NCI-H1417 (cell line): ENCODE measurements around the gene AARS1.
"Not testable (repeated sequence)": the region's sequence is repeated elsewhere in the genome, so short reads cannot be mapped to it uniquely, and the experiment has no call there.

Experiments used
- DNase-seq, 3 experiments: peaks; one replicate each; lab custom pipeline; 2025; lab: John Stamatoyannopoulos, UW

AARS1 gene

DNA sequence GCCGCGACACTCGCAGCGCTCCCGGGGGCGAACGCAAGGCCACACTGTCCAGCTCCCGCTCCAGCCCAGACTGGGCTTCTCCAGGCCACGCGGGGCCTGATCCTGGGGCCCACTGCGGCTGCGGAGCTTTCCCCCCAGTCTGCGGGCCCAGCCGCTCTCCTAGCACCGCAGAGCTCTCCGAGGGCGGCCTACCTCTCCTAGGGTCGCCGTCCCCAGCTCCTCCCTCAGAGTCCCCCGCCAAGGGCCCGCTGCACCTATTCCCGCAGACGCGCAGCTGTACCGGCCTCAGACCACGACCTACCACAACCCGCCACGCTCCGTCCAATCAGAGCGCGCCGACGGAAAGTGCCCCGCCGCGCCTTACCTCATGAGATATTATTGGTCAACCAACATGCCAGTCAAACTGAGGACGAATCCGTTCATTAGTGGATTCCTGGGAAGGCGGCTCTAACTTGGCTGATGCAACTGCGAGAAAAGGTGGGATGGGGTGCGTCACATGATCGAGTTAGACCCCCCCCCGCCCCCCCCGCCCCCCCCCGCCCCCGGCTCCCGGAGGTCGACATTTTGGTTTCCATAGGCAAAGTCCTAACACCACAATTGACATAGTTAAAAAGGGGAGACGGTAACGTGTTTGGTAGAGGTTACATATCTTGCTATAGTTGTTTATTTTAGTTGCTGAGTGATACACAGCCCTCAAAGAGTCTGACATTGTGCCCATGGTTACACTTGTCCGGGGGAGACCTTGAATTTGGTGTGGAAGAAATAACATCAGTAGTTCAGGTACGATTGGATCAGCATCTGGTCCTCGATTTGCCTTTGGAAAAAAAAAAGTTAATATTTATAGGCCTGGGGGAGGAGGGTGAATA is at the start of gene AARS1:
Gene AARS1, minus strand, starts transcription at position 278 of the 866 bp plus-strand sequence. CDS start 6,743 bp downstream, outside the sequence.
- DNase-seq, result peak; percentile 97 to 100 (median 98)

DNA sequence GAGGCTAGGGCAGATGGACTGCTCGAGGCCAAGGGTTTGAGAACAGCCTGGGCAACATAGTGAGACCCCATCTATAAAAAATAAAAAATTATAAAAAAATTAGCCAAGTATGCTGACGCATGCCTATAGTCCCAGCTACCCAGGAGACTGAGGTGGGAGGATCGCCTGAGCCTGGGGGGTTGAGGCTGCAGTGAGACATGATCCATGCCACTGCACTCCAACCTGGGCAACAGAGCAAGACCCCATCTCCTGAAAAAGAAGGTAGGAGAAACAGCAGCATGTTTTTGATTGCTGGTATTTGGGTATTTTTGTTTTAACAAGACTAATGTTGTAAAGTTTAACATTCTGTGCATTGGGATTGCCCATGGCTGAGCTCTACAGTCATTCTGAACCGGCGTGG is 48.5 kb upstream of the AARS1 start:
- no peak for DNase-seq

DNA sequence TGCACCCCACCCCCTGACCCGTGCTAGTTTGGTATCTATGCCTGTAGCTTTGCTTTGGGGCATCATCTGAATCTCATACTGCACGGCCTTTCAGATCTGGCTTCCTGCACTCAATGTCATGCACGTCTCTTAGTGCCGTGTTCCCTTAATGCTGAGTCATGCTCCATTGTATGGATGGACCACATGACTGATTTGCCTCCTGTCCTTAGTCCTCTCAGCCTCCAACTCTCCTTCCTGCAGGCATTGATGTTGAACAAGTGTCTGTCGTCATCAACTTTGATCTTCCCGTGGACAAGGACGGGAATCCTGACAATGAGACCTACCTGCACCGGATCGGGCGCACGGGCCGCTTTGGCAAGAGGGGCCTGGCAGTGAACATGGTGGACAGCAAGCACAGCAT is 43.4 kb upstream of the AARS1 start:
- DNase-seq, result not testable (repeated sequence)

DNA sequence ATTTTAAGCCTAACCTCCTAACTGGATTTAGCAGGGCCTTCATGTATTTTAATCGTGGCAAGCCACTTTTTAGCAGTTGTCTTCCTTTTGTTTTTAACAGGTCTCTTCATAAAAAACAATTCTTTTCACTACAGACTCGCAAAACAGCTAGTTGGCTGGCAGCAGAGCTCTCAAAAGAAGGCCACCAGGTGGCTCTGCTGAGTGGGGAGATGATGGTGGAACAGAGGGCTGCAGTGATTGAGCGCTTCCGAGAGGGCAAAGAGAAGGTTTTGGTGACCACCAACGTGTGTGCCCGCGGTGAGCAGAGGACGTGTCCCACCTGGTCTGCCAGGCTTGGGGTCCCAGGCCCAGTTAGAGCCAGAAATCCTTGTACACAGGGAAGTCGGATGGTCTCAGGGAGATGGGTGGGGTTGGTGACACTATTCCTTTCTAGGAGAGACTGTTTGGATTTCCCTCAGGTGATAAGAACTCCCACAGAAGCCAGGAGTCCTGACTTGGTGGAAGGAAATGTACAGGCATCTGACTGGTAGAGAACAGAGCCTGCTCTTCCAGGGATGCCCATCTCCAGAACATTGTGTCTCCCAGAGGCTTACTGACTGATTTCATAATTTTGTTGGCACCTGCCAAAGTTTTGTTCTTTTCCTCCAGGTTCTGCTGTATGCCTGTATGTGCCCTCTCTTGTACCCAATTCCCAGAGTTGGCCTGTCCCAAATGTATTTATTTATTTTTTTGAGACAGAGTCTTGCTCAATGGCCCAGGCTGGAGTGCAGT is 42.5 kb upstream of the AARS1 start:
- peak in 1 of 3 experiments; percentile 11 for DNase-seq

DNA sequence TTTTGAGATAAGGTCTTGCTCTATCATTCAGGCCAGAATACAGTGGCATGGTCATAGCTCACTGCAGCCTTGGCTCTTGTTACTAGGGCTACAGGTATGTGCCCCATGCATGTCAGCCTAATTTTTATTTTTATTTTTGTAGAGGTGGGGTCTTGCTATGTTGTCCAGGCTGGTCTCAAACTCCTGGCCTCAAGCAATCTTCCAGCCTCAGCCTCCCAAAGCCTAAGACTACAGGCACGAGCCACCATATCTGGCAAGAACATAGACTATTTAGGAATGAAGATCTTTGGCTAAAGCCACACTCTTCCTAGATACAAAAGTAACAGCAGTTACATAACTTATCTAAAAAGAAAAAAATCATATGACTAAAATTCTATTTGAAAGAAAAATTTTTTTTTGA is 41.8 kb upstream of the AARS1 start:
- DNase-seq, result no peak

DNA sequence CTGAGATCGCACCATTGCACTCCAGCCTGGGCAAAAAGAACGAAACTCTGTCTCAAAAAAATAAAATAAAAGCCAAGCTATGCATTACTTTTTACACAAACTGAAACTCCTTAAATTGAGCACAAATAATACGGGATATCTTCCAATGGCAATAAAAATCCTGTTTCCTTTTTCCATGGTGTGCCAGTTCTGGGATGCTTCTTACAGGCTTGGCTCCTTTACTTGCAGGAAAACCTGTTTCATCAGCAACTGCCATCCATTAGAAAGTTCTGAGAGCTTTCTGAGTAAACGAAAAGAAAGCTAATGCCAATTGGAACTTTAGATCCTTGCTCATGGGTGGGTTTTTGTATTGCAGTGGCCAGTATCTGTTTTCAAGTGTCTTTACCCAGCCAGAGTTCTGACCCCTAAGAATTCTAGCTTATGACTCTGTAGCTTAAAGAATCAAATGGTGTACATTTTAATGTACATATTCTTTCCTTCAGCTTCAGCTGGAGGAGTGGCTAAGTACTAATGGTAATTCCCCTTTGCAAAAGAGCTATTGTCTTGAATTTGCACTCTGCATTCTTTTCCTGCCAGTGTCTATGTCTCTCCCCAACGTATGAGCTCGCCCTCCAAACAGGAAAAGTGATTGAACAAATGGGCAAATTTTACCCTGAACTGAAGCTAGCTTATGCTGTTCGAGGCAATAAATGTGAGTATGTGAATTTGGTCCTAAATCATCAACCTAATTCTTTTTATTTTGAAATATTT is 35.9 kb upstream of the AARS1 start:
- DNase-seq, result no peak

DNA sequence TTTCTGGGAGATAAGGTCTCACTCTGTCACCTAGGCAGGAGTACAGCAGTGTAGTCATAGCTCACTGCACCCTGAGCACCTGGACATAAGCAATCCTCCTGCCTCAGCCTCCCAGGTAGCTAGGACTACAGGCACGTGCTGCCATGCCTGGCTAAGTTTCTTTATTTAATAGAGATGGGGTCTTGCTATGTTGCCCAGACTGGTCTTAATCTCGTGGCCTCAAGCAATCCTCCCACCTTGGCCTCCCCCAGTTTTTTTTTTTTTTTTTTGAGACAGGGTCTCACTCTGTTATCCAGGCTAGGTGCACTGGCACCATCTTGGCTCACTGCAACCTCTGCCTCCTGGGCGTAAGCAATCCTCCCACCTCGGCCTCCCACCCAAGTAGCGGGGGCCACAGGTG is 30.8 kb upstream of the AARS1 start:
- DNase-seq, result no peak

DNA sequence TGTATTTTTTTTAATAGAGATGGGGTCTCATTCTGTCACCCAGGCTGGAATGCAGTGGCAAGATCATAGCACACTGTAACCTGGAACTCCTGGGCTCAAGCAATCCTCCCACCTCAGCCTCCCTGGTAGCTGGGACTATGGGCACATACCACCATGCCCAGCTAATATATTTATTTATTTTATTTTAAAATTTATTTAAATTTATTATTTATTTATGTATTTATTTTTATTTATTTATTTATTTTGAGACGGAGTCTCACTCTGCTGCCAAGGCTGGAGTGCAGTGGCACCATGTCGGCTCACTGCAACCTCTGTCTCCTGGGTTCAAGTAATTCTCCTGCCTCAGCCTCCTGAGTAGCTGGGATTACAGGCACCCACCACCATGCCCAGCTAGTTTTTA is 18.4 kb upstream of the AARS1 start:
- DNase-seq, result not testable (repeated sequence)

DNA sequence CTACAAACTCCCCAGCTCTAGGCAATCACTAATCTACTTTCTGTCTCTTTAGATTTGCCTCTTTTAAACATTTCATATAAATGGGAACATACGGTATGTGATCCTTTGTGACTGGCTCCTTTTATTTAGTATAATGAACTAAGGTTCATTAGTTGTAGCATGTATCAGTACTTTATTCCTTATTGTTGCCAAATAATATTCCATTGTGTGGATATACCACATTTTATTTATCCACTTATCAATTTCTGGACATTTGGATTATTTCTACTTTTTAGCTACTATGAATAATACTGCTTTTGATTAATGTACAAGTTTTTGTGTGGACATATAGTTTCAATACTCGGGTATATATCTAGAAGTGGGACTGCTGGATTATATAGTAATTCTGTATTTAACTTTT is 17.6 kb upstream of the AARS1 start:
- no peak for DNase-seq

DNA sequence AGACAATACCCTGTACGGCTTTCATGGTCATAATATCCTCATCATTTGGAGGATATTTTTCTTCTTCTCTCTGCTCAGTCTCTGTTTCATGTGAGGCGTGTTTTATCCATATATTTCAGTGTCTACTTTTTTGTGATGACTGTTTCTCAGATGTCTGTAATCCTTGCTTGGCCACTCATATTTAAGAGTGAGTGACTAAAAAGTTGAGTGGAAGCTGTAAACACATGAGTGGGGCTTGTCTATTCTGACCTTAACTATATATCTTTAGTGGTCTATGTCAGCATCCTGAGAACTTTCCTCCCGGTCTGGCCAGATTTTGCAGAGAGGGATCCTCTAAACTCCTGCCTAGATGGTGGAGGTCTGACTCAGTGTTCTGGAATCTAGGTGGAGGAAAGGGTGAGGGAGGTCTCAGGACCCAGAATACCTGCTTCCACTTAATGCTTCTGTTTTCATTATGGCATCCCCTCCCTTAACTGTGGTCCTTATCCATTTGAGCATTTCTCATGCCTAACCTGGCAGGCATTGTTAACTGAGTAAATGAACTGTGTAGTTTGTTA is 15.7 kb upstream of the AARS1 start:
- no peak for DNase-seq

DNA sequence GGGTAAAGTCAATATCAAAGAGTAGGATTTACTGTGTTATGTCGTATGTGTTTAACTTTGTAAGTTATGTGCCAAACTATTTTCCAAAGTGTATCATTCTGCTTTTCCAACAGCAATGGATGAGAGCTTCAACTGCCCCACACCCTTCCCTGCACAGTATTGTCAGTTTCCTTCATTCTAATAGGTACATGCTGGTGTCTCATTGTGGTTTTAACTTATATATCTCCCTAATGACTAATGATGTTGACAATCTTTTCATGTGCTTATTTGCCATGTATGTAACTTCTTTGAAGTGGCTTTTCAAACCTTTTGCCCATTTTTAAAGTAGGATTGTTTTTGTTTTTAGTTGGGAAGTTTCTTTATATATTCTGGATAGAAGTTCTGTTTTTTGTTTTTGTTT is 13.4 kb upstream of the AARS1 start:
- no peak for DNase-seq

DNA sequence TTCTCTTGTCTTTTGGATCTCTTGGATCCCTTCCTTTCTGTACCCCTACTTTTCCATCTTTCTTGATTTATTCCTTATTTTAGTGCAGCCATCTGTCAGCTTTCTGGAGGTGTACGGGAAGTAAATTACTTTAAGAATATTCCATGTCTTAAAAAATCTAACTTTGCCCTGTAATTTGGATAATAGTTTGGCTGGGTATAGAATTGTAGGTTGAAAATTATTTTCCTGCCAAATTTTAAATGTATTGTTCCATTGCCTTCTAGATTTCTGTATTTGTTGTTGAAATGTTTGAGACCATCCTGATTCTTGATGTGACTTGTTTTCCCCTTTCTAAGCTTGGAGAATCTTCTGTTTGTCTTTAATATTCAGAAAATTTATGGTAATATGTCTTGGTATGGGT is 11.8 kb upstream of the AARS1 start:
- DNase-seq, result no peak

DNA sequence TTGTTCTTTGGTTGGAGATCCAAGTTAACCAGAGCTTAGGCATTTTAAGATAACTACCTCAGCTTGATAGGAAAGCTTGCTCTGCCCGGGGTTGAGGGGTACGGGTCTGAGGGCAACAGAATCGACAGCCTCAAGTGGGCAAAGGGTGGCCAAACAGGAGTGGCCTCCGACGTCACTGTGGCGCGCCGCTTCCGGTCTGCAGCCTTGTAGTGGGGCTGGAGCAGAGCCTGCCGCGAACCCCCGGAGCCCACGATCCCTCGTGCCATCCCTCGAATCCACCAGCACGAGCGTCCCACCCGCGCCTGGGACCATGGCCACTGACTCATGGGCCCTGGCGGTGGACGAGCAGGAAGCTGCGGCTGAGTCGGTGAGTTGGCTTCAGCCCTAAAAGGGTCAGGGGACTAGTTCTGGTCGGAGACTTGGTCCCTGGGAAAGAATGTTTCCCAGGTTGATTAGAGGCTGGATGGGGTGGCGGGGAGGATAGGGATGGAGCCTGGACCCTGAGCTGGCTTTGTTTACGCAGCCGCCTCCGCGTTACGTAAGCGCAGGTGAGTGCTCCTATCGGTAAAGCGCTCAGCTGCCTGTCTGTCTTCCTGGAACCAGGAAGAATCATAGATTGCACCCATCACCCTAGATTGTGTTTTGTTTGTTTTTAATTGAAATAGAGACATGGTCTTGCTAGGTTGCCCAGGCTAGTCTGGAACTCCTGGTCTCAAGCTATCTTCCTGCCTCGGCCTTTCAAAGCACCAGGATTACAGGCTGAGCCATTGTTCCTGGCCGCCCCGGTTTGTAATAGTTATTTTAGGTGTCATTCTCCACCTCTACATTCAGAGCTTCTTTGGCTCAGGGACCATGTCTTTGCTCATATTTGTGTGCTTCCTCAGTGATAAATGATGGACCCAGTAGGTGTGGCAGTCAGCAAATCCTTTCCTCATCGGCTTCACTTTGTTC is 10.0 kb upstream of the AARS1 start, which contains the start of gene DDX19B:
Gene DDX19B, plus strand, starts transcription at position 199 of the 951 bp plus-strand sequence. Its CDS starts 112 bp downstream, at position 311.
- DNase-seq, result peak; percentile 19 to 87 (median 76)

DNA sequence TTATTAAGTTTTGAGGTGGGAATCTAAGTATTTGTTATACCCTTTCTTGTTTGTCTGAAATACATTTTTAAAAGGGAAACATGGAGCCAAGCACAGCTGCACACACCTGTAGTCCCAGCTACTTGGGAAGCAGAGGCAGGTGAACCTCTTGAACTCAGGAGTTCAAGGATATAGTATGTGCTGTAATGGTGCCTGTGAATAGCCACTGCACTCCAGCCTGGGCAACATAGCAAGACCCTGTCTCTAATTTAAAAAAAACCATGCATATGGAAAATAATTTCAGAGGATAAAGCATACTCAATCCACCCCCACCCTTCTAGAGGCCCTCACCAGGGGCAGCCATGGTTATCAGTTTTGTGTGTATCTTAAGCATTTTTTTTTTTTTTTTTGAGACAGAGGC is 6.3 kb upstream of the AARS1 start:
- no peak for DNase-seq

DNA sequence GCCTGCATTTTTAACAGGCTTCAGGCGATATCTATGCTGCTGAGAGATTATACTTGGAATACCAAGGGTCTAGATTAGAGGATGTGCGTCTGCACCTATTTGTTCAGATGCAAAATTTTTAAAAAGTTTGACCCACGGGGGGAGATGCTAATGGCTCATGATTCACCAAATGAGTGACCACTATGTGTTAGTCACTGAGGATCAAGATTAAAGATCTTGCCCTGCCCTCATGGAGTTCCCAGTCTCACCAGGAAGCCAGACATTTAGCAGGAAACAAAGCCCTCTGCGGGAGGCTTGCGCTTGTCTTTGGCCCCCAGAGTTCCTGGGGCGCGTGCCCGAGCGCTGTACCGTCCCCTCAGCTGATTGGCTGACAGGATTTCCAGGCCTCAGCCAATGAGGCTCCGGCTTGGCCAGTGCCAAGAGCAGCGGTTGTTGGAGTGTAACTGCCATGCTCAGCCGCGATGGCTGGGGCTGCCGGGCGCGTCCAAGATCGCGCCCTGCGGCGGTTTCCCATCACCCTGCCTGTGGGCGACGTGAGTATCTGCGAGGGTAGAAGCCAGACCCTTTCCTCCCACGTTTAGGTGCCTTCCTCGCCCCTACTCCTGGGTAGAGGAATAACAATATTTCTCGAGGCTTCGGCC is 5.2 kb upstream of the AARS1 start:
- no peak for DNase-seq

DNA sequence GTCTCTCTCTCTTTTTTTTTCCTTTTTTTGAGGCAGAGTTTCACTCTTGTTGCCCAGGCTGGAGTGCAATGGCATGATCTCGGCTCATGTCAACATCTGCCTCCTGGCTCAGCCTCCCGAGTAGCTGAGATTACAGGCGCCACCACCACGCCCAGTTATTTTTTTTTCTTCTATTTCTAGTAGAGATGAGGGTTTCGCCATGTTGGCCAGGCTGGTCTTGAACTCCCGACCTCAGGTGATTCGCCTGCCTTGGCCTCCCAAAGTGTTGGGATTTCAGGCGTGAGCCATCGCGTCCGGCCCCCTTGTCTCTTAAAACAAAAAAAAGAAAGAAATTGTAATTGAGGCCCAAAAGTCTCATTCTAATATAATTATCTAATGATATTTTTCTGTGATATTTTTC is 2.8 kb upstream of the AARS1 start:
- DNase-seq, result not testable (repeated sequence)

DNA sequence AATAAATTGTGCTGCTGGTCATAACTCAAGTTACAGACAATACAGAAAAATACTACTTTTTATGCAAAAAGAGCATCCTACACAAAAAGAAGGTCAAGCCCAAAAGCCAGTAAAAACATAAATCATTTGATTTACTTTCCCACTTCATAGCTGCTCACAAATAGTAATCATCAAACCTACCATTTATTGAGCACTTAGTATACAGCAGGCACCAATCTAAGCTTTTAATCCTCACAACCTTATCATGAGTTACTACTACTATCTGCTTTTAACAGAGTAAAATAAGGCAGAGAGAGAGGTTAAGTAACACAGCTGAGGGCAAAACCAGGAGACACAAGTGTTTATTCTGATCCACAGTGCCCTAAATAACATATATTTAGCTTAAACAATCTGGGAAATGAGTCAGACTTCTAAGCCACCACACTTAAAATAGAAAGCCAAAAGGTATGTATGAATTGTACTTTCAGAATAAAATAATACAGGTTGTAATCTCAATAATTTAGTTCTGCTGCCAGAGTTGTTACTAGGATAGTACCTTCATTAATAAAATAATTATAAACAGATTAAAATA is 1.7 kb upstream of the AARS1 start:
- no peak for DNase-seq

DNA sequence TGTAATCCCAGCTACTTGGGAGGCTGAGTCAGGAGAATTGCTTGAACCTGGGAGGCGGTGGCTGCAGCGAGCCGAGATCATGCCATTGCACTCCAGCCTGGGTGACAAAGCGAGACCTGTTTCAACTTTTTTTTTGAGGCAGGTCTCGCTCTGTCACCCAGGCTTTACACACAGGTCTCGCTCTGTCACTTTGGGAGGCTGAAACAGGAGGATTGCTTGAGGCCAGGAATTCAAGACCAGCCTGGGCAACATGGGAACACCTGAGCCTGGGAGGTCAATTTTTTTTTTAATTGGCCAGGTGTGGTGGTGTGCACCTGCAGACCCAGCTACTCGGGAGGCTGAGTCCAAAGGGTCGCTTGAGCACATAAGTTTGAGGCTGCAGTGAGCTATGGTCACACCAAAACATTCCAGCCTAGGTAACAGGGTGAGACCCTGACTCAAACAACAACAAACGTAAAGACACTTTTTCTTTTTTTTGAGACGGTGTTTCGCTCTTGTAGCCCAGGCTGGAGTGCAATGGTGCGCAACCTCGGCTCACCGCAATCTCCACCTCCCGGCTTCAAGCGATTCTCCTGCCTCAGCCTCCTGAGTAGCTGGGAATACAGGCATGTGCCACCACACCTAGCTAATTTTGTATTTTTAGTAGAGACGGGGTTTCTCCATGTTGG is 1.9 kb downstream of the AARS1 start:
- DNase-seq, result peak in 1 of 3 experiments; percentile 2

DNA sequence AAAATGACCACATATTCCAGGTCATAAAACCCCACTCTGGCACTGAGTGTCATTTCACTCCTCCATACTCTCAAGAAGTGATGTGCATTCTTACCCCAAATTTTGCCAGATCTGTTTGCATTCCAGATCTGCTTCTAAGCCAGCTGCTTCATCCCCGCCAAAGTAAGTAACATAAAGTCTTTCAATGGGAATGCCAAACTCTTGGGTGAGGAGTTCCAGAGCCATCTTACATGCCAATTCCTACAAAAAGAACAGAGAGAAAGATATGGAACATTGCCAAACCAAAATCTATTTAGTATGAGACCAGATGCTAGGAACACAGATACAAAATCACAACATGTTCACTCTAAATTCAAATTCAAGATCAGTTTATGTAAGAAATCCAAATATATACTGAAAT is 12.9 kb downstream of the AARS1 start:
- DNase-seq, result no peak
